CD4-positive, CD25-positive, alpha-beta regulatory T cell (primary cell): ENCODE measurements around the gene EPHB1. TPM values are rescaled to one million over a fixed set of nuclear protein-coding genes. Genes with fewer than 3 reads are reported as not detected.

Experiments
- ATAC-seq, 2 donors: fragments of 150-1000 bp; cut with Tn5 transposase; one replicate each; pipeline ENCODE4 v1.10.0; 2021; ENCODE audit warnings: low read depth in 2 of 2, moderate number of reproducible peaks in 2 of 2, moderate library complexity in 1 of 2
- DNase-seq, 3 donors: peaks; one replicate each; pipeline versions ENCODE4 v3.0.0 to v3.0.0-alpha.2; 2012 to 2022; ENCODE audit warnings: mixed read lengths in 1 of 3
- H3K27ac ChIP-seq: one replicate; pipeline ENCODE4 v1.7.0; 2013; ENCODE audit warnings: mild to moderate bottlenecking, low read length; ENCODE audit not compliant: insufficient read depth, poor library complexity, severe bottlenecking
- H3K27me3 ChIP-seq: one replicate; pipeline ENCODE4 v1.7.0; 2013; ENCODE audit warnings: low read length; ENCODE audit not compliant: control insufficient read depth, insufficient read depth
- H3K36me3 ChIP-seq: one replicate; pipeline ENCODE4 v1.7.0; 2013; ENCODE audit warnings: mild to moderate bottlenecking, low read length, moderate library complexity; ENCODE audit not compliant: control insufficient read depth, insufficient read depth
- H3K4me1 ChIP-seq: 2 replicates; pipeline ENCODE4 v1.7.0; 2013; ENCODE audit warnings: mild to moderate bottlenecking, low read length; ENCODE audit not compliant: insufficient read depth, control insufficient read depth, poor library complexity, severe bottlenecking
- H3K4me3 ChIP-seq: one replicate; pipeline ENCODE4 v1.7.0; 2013; ENCODE audit warnings: low read depth, mild to moderate bottlenecking, low read length, moderate library complexity
- H3K9me3 ChIP-seq, 2 experiments: 1 replicate in 1 of 2; 2 replicates in 1 of 2; pipeline ENCODE4 v1.7.0; 2013; ENCODE audit warnings: low read length in 2 of 2, mild to moderate bottlenecking in 1 of 2, moderate library complexity in 1 of 2; ENCODE audit not compliant: control insufficient read depth in 2 of 2
- H3K27ac Mint-ChIP-seq, 3 donors: one replicate each; pipeline ENCODE4 v1.8.0; 2020 to 2022; ENCODE audit warnings: mild to moderate bottlenecking in 3 of 3, mixed read lengths in 3 of 3, moderate library complexity in 2 of 3
- H3K27me3 Mint-ChIP-seq: one replicate; pipeline ENCODE4 v1.8.0; 2022; ENCODE audit warnings: mild to moderate bottlenecking, mixed read lengths
- H3K36me3 Mint-ChIP-seq: one replicate; pipeline ENCODE4 v1.8.0; 2020; ENCODE audit warnings: mixed read lengths
- H3K4me1 Mint-ChIP-seq, 4 donors: one replicate each; pipeline ENCODE4 v1.8.0; 2020 to 2022; ENCODE audit warnings: mixed read lengths in 4 of 4, mild to moderate bottlenecking in 1 of 4
- H3K4me3 Mint-ChIP-seq, 4 donors: one replicate each; pipeline ENCODE4 v1.8.0; 2020 to 2022; ENCODE audit warnings: mild to moderate bottlenecking in 4 of 4, mixed read lengths in 4 of 4, moderate library complexity in 3 of 4
- H3K9me3 Mint-ChIP-seq, 7 donors: one replicate each; pipeline ENCODE4 v1.8.0; 2020 to 2022; ENCODE audit warnings: mixed read lengths in 7 of 7, mild to moderate bottlenecking in 3 of 7, moderate library complexity in 2 of 7
- polyA plus RNA-seq, 4 donors: library from polyadenylated mRNA; unstranded; fragments of 300-500 nt; fragmentation: Illumina TruSeq; gene quantifications; one replicate each; pipeline ENCODE4 v1.2.3, GENCODE V29; 2021
- total RNA-seq: library from RNA; stranded (reverse); gene quantifications from one replicate; pipeline ENCODE4 v1.2.3, GENCODE V29; 2022

EPHB1 gene
- total and polyA plus RNA-seq, 5 donors from 2014 or later, result 0.32 to 2.1 (median 0.84) TPM

DNA sequence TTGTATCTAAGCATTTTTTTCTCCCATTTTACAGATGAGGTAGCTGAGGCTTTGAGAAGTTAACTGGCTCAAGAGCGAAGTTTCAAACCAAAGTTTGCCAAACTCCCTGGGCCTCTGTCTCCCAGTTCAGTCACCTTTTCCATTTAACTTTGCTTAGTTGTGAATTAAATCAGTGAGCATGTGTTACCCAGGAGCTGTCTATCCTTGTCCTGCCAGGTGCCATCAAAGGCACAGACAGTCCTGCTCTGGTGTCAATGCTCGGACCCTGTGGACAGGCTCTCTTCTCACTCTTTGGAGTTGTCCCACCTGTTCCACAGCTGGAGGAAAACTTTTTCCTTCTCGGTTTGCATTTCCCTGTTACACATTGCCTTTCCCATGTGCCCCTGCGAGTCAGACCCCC lies 8.6 kb downstream of the EPHB1 start:
- H3K36me3 ChIP-seq, result no peaks in the 10 kb centered on the region
- peaks cover 18% of the 10 kb centered on the region for H3K4me1 ChIP-seq
- Mint-ChIP-seq H3K36me3 (no peaks in the 10 kb centered on the region), H3K4me1 (peaks cover 0 to 27% (median 15%) of the 10 kb centered on the region in 4 donors), H3K27me3 (peaks cover 9% of the 10 kb centered on the region), H3K4me3 (no peak overlapping the region), H3K27ac (peak overlapping the region in 2 of 3 donors; percentile 60 to 65), H3K9me3 (peaks cover 0 to 3% (median 0%) of the 10 kb centered on the region in 7 donors)
- no peaks in the 10 kb centered on the region for H3K9me3 ChIP-seq
- H3K27ac ChIP-seq, result no peak overlapping the region
- H3K4me3 ChIP-seq, result no peak overlapping the region
- DNase-seq (no peak), ATAC-seq (no peak)
- no peaks in the 10 kb centered on the region for H3K27me3 ChIP-seq

DNA sequence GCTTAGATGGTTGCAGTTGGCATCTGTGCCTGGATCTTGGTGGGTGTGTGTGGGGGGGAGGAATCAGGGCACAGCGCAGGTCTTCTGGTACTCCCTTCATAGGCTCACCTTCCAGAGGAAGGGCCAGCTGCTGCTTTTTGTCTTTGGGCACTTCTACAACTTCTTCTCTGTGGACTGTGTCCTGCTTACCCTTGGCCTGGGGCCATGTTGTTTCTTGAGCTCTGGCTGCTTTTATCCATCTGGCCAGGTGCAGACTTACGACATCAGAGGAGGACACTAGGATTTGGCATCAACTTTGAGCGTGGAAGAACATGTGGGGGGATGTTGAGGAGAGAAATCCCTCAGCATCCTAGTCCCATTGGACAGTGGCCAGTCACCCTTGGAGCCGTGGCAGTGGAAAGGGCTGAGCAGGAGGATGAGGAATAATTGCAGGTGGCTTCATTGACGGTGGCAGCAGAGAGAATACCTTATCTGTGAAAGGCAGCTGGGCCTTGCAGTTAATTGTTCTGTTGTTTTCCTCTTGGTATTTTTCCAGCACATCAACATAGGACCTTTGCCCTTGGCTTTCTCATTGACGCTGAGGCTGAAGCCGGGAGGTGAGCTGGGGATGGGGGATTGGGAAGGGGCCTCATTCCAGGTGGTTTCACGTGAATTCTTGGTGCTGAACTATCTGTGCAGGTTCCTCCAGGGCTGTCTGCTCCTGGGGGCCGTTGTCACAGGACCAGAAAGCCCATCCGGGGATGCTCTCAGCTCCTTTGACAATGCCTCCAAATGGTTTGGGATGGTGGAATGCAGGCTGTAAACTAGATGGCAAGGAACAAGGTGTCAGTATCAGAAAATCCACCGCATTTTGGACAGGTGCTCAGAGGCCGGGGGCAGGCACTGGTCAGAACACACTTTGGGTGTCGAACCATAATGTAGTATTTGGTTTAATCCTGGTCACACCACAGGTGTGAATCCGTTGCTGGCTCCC lies 9.7 kb downstream of the EPHB1 start:
- no peak overlapping the region for H3K27ac ChIP-seq
- no peak overlapping the region for H3K4me3 ChIP-seq
- ATAC-seq (no peak), DNase-seq (no peak)
- H3K36me3 ChIP-seq, result no peaks in the 10 kb centered on the region
- no peaks in the 10 kb centered on the region for H3K36me3 Mint-ChIP-seq
- peak overlapping the region in 1 of 4 donors; percentile 44 for H3K4me3 Mint-ChIP-seq
- peaks cover 0 to 3% (median 0%) of the 10 kb centered on the region in 7 donors for H3K9me3 Mint-ChIP-seq
- H3K27me3 ChIP-seq, result no peaks in the 10 kb centered on the region
- H3K9me3 ChIP-seq, result no peaks in the 10 kb centered on the region
- H3K4me1 Mint-ChIP-seq, result peaks cover 0 to 27% (median 15%) of the 10 kb centered on the region in 4 donors
- H3K27ac Mint-ChIP-seq, result no peak overlapping the region
- H3K4me1 ChIP-seq, result peaks cover 18% of the 10 kb centered on the region
- peaks cover under 1% of the 10 kb centered on the region for H3K27me3 Mint-ChIP-seq

DNA sequence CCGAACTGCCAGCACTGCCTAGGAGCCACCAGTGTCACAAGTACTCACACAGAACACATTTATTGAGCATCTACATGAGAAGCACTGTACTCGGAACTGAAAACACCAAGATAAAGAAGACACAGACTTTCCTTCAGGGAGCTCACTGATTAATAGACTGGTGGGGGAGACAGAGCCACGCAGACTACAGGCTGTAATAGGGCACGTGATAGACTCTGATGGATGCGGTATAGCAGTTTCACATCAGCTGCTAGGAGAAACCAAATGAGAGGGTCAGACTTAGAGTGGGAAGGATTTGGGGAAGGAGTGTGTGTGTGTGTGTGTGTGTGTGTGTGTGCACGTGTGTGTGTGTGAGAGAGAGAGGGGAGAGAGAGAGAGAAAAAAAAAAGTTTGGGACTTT lies 12.1 kb downstream of the EPHB1 start:
- no peak overlapping the region for H3K4me3 ChIP-seq
- no peak overlapping the region for H3K27ac Mint-ChIP-seq
- no peak overlapping the region for H3K27ac ChIP-seq
- H3K27me3 ChIP-seq, result no peaks in the 10 kb centered on the region
- H3K9me3 ChIP-seq, result no peaks in the 10 kb centered on the region
- no peaks in the 10 kb centered on the region for H3K36me3 ChIP-seq
- H3K4me1 ChIP-seq, result peaks cover 18% of the 10 kb centered on the region
- no peaks in the 10 kb centered on the region for H3K27me3 Mint-ChIP-seq
- H3K4me1 Mint-ChIP-seq, result peaks cover 0 to 17% (median 11%) of the 10 kb centered on the region in 4 donors
- H3K4me3 Mint-ChIP-seq, result no peak overlapping the region
- H3K36me3 Mint-ChIP-seq, result no peaks in the 10 kb centered on the region
- DNase-seq (no peak), ATAC-seq (no peak)
- peaks cover 0 to 3% (median 0%) of the 10 kb centered on the region in 7 donors for H3K9me3 Mint-ChIP-seq

DNA sequence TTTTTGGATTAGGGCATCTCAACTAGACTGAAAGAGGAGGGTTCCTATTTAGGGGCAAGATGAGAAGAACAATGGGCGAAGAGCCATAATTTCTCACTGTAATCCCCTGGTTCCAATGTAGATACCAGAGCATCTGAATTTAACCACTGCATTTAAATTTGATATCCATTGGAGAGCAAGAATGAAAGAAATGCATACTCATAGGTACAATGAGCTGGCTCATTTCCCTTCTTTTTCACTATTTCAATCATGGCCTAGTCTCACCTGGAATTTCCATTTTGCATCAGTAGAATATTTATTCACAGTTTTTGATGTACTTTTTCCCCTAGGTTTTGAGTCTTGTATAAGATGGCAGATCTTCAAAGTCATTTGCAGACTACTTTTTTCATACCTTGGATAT lies 13.8 kb downstream of the EPHB1 start:
- H3K36me3 ChIP-seq, result no peaks in the 10 kb centered on the region
- H3K4me1 Mint-ChIP-seq, result peaks cover 0 to under 1% (median under 1%) of the 10 kb centered on the region in 4 donors
- H3K4me1 ChIP-seq, result peaks cover 2% of the 10 kb centered on the region
- H3K9me3 ChIP-seq, result no peaks in the 10 kb centered on the region
- ATAC-seq (no peak), DNase-seq (no peak)
- H3K27me3 Mint-ChIP-seq, result no peaks in the 10 kb centered on the region
- no peaks in the 10 kb centered on the region for H3K36me3 Mint-ChIP-seq
- no peak overlapping the region for H3K27ac Mint-ChIP-seq
- no peak overlapping the region for H3K4me3 ChIP-seq
- no peaks in the 10 kb centered on the region for H3K27me3 ChIP-seq
- no peak overlapping the region for H3K27ac ChIP-seq
- H3K4me3 Mint-ChIP-seq, result no peak overlapping the region
- peaks cover 0 to 3% (median 0%) of the 10 kb centered on the region in 7 donors for H3K9me3 Mint-ChIP-seq

DNA sequence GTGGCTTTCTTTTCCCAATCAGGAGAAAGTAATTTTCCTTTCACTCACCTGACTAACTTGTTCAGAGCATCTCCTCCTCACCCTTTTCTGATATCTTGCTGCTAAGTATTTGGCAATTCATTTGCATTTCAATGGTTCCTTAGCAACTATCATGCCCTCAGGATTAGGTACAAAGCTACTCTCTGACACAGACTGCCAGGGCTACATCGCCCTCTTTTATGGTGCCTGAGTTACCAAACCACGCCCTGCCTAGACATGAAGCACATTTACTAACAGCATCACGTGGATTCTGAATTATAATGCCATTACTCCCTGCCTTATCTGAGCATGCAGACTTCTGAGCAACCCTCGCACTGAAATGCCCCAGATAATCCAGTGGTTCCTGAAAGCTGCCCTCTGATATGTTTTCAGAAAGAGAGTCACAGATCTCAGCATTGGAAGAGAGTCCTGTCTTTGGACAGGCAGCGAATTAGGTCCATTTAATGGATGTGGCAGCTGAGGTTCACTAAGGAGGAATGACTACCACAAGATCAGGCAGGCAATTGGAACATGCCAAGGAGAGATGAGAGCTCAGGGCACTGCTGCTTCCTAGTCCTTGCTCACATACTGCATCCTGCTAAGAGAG lies 14.5 kb downstream of the EPHB1 start:
- ATAC-seq (no peak), DNase-seq (no peak)
- Histone ChIP-seq H3K36me3 (no peaks in the 10 kb centered on the region), H3K4me3 (no peak overlapping the region), H3K27me3 (no peaks in the 10 kb centered on the region), H3K27ac (no peak overlapping the region), H3K4me1 (no peaks in the 10 kb centered on the region), H3K9me3 (no peaks in the 10 kb centered on the region)
- no peaks in the 10 kb centered on the region for H3K36me3 Mint-ChIP-seq
- peaks cover 0 to 3% (median 0%) of the 10 kb centered on the region in 7 donors for H3K9me3 Mint-ChIP-seq
- no peaks in the 10 kb centered on the region for H3K27me3 Mint-ChIP-seq
- no peak overlapping the region for H3K4me3 Mint-ChIP-seq
- no peaks in the 10 kb centered on the region for H3K4me1 Mint-ChIP-seq
- H3K27ac Mint-ChIP-seq, result no peak overlapping the region

DNA sequence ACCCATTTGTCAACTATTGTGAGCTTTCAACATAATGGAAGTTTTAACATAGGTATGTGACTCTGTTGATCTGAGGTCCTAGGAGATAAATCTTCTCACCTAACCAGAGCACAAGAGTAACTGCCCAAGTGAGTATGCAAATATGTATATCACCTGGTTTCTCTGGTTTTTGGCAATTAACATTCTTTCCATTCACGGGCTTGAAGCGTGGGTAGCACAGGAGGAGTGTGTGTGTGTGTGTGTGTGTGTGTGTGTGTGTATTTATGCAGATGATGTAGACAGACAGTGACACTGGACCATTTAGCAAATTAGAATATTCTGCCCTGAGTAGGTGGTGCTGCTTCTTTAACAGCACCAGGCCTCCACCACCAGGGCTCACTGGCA lies 15.0 kb downstream of the EPHB1 start:
- Histone ChIP-seq H3K36me3 (no peaks in the 10 kb centered on the region), H3K4me3 (no peak overlapping the region), H3K27ac (no peak overlapping the region), H3K9me3 (no peaks in the 10 kb centered on the region), H3K27me3 (no peaks in the 10 kb centered on the region), H3K4me1 (no peaks in the 10 kb centered on the region)
- DNase-seq (no peak), ATAC-seq (no peak)
- H3K4me3 Mint-ChIP-seq, result no peak overlapping the region
- peak overlapping the region in 1 of 3 donors; percentile 12 for H3K27ac Mint-ChIP-seq
- no peaks in the 10 kb centered on the region for H3K36me3 Mint-ChIP-seq
- H3K9me3 Mint-ChIP-seq, result peaks cover 0 to 3% (median 0%) of the 10 kb centered on the region in 7 donors
- H3K27me3 Mint-ChIP-seq, result no peaks in the 10 kb centered on the region
- H3K4me1 Mint-ChIP-seq, result no peaks in the 10 kb centered on the region

DNA sequence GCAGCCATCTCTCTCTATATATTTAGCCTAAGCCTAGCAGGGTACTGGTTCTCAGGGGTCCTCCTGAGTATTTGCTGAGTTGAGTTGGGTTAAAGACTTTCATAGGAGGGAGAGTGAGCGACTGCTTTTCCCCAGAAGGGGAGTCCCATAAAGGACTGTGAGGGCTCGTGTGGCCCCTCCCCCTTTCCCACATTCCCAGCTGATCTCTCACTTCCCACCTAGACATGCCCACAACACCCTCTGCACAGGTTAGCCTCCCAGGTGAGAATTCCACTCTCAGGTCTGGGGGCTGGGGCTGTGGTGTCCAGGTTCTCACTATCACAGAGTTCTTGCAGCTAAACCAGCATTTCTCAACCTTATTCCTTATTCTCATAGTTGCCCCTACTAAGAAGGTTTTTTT lies 15.8 kb downstream of the EPHB1 start:
- Mint-ChIP-seq H3K27me3 (no peaks in the 10 kb centered on the region), H3K27ac (no peak overlapping the region), H3K36me3 (no peaks in the 10 kb centered on the region), H3K4me1 (no peaks in the 10 kb centered on the region), H3K4me3 (no peak overlapping the region), H3K9me3 (peaks cover 0 to 2% (median 0%) of the 10 kb centered on the region in 7 donors)
- Histone ChIP-seq H3K27ac (no peak overlapping the region), H3K9me3 (no peaks in the 10 kb centered on the region), H3K4me3 (no peak overlapping the region), H3K36me3 (no peaks in the 10 kb centered on the region), H3K27me3 (no peaks in the 10 kb centered on the region), H3K4me1 (no peaks in the 10 kb centered on the region)
- ATAC-seq (no peak), DNase-seq (no peak)
